HepG2 (cell line): Measurements from ENCODE around the gene GPR162. TPM values are rescaled to one million over a fixed set of nuclear protein-coding genes. Genes with fewer than 3 reads are reported as not detected.

Experiments used
- ATAC-seq: fragments of 200-7000 bp; cut with Tn5 transposase; 3 replicates; pipeline ENCODE4 v1.9.1; 2020; ENCODE audit warnings: mild to moderate bottlenecking, moderate library complexity
- BruUV-seq: library from RNA; stranded (reverse); fragments of 400-500 nt; replicated peaks from 2 replicates; lab custom pipeline; 2021; lab: Mats Ljungman, UMichigan
- CTCF ChIA-PET: fragments of 300-600 bp; formaldehyde crosslinking; extraction: SDS; loops from one replicate; lab custom pipeline; 2021; ENCODE audit warnings: low total read pairs, inconsistent platforms, low intra/inter-chr PET ratio; lab: Yijun Ruan, JAX
- POLR2A ChIA-PET: fragments of 350-600 bp; sonication (Branson Sonifier 250); formaldehyde crosslinking; loops from one replicate; lab custom pipeline; 2020; ENCODE audit warnings: antibody characterized with exemption, inconsistent platforms; lab: Yijun Ruan, JAX
- DNase-seq: peaks from one replicate; pipeline ENCODE4 v3.0.0-alpha.2; 2015; ENCODE audit warnings: low spot score
- FAIRE-seq: peaks from 3 replicates; lab custom pipeline; 2011; peaks lifted over from hg19 to GRCh38; lab: Jason Lieb, UNC
- H2AFZ ChIP-seq: one replicate; pipeline ENCODE4 v1.6.1; 2011; ENCODE audit warnings: low read length, inconsistent platforms
- H3K27ac ChIP-seq: fragments of 300-600 bp; 3 replicates; pipeline ENCODE4 v1.8.0; 2011; ENCODE audit warnings: mixed run types, mild to moderate bottlenecking, mixed read lengths, low read length, inconsistent platforms; ENCODE audit not compliant: insufficient read depth; ENCODE audit errors: extremely low read length
- H3K27me3 ChIP-seq, 2 experiments: fragments of 200-600 bp in 1 of 2; 2 replicates in 1 of 2; 3 replicates in 1 of 2; pipeline versions ENCODE4 v1.6.0 to v1.8.0; 2011; ENCODE audit warnings: low read length in 2 of 2, mild to moderate bottlenecking in 2 of 2, moderate library complexity in 2 of 2, inconsistent platforms in 1 of 2; ENCODE audit not compliant: insufficient read depth in 2 of 2, control insufficient read depth in 1 of 2
- H3K36me3 ChIP-seq, 2 experiments: fragments of 200-600 bp in 1 of 2; replicated peaks in 1 of 2; 2 replicates in 1 of 2; 3 replicates in 1 of 2; pipeline versions ENCODE4 v1.5.1 to v1.8.0; 2011; ENCODE audit warnings: low read length in 2 of 2, inconsistent platforms in 1 of 2; ENCODE audit not compliant: insufficient read depth in 2 of 2, control insufficient read depth in 1 of 2
- H3K4me1 ChIP-seq: 2 replicates; pipeline ENCODE4 v1.5.1; 2012; ENCODE audit warnings: low read length, inconsistent platforms; ENCODE audit not compliant: insufficient read depth
- H3K4me2 ChIP-seq: 2 replicates; pipeline ENCODE4 v1.6.0; 2011; ENCODE audit warnings: low read depth, low read length, inconsistent platforms
- H3K4me3 ChIP-seq, 3 experiments: fragments of 200-600 bp in 1 of 3; sonication (generic), shearing (Covaris generic) in 1 of 3; replicated peaks in 1 of 3; 2 replicates each; pipeline ENCODE4 v1.5.1; 2011 to 2016; ENCODE audit warnings: low read length in 3 of 3, inconsistent platforms in 2 of 3, low read depth in 2 of 3, mild to moderate bottlenecking in 2 of 3, control low read depth in 1 of 3, mixed read lengths in 1 of 3; ENCODE audit not compliant: insufficient read depth in 1 of 3
- H3K79me2 ChIP-seq: one replicate; pipeline ENCODE4 v1.6.1; 2011; ENCODE audit warnings: low read length, inconsistent platforms; ENCODE audit not compliant: insufficient read depth
- H3K9ac ChIP-seq: 2 replicates; pipeline ENCODE4 v1.6.0; 2011; ENCODE audit warnings: mild to moderate bottlenecking, low read depth, low read length, inconsistent platforms; ENCODE audit not compliant: insufficient read depth
- H3K9me3 ChIP-seq: 2 replicates; pipeline ENCODE4 v1.5.1; 2012; ENCODE audit warnings: mild to moderate bottlenecking, low read length
- H4K20me1 ChIP-seq: 2 replicates; pipeline ENCODE4 v1.6.0; 2011; ENCODE audit warnings: inconsistent platforms, mild to moderate bottlenecking, low read length, moderate library complexity; ENCODE audit not compliant: insufficient read depth
- KDM5B ChIP-seq: sonication (generic); formaldehyde crosslinking; IDR thresholded peaks from 2 replicates; pipeline ENCODE4 v1.4.0; 2020; ENCODE audit warnings: missing genetic modification reagents, mild to moderate bottlenecking, borderline replicate concordance
- WGBS: methylation state at CpG from one replicate; pipeline ENCODE4 v1.1.6; 2017; ENCODE audit warnings: low lambda C conversion rate; 5-methylcytosine and 5-hydroxymethylcytosine counted together
- in situ Hi-C: cut with HindIII; loops from 2 replicates; pipeline ENCODE4 v1.10.0; 2017; ENCODE audit warnings: low pct_unique_long_range_greater_than_20kb; ENCODE audit not compliant: extremely low pct_ligation_motif_present
- intact Hi-C: fragments of 100-400 bp; cut with micrococcal nuclease; formaldehyde crosslinking; loops from one replicate; pipeline ENCODE4 v1.10.0; 2022; ENCODE audit not compliant: unreplicated experiment
- polyA plus RNA-seq, 8 experiments: library from polyadenylated mRNA; depleted of rRNA in 3 of 8; stranded (reverse) in 7 of 8; unstranded in 1 of 8; fragments of >200 nt; fragmentation: Illumina TruSeq in 4 of 8; extraction: Trizol in 4 of 8; gene quantifications; 2 replicates each; pipeline versions ENCODE4 v1.2.1 to v1.2.3, GENCODE V29; 2011 to 2016; ENCODE audit warnings: low read depth in 4 of 8, missing spikeins in 1 of 8, mixed read lengths in 1 of 8; ENCODE audit not compliant: insufficient read depth in 1 of 8
- total RNA-seq, 5 experiments: library from RNA; depleted of rRNA; stranded (reverse); fragments of >200 nt; fragmentation: Illumina TruSeq; extraction: Trizol; gene quantifications; 2 replicates each; pipeline ENCODE4 v1.2.3, GENCODE V29; 2016; ENCODE audit warnings: low read depth in 1 of 5
- TF ChIP-seq, protein P1 (sequence below): sonication (generic); formaldehyde crosslinking; IDR thresholded peaks from 2 replicates; pipeline ENCODE4 v1.4.0; 2020; ENCODE audit warnings: missing genetic modification reagents
- TF ChIP-seq, protein P2 (sequence below), 2 experiments: sonication (generic) in 1 of 2; formaldehyde crosslinking in 1 of 2; IDR thresholded peaks; 2 replicates each; pipeline versions ENCODE4 v1.6.1 to v1.9.0; 2014 to 2022; ENCODE audit warnings: antibody characterized with exemption in 1 of 2, borderline replicate concordance in 1 of 2, inconsistent platforms in 1 of 2, low read depth in 1 of 2, missing genetic modification reagents in 1 of 2

Gene GPR162
- total and polyA plus RNA-seq, 2 of the 13 experiments (the other 11 are each of a cell fraction or from before 2014, with no cell fraction given): 0.08 TPM; not detected in 1

DNA sequence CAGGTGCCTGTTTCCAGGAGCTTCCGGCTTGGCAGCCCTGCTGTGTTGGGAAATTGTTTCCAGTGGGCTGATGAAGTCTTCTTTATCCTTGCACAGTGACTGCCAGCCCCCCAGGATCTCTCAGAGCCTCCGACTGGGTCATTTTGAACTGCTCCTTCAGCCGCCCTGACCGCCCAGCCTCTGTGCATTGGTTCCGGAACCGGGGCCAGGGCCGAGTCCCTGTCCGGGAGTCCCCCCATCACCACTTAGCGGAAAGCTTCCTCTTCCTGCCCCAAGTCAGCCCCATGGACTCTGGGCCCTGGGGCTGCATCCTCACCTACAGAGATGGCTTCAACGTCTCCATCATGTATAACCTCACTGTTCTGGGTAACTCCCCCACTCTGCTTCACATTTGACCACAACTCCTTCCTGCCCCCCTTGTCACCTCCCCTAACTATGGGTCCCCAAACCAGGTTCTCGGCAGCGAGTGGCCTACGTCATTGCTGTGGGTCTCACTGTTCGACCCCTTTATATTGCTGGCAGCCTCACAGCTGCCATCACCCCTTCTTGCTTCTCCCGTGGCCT lies 47.0 kb upstream of the GPR162 start:
- no peak overlapping the region for H2AFZ ChIP-seq
- POLR2A ChIA-PET: interaction anchor here (3.2 to 5.5 kb wide), 2 partner anchors 8 to 21 kb away, joined by 17 to 59 read pairs; partner anchors contain the start of genes MLF2 and PTMS
- H3K9me3 ChIP-seq: no peaks in the 10 kb centered on the region
- H3K27me3 ChIP-seq: no peaks in the 10 kb centered on the region; a peak in 1 of 5 replicates
- intact Hi-C loops (no loop called here), in situ Hi-C loops (no loop called here)
- ATAC-seq (no peak), FAIRE-seq (no peak), DNase-seq (no peak)
- no TSS peak for BruUV-seq
- no peaks in the 10 kb centered on the region for H4K20me1 ChIP-seq
- peaks cover 0 to 9% of the 10 kb centered on the region in 2 experiments; a peak in 1 of 5 replicates for H3K36me3 ChIP-seq
- no peak overlapping the region for H3K9ac ChIP-seq
- CTCF ChIA-PET: no interaction called here
- no peak overlapping the region for H3K4me3 ChIP-seq
- H3K4me2 ChIP-seq: 0 out of 2 replicates have a peak overlapping the region, but pooled peaks have one; percentile 52
- TF ChIP-seq, protein P1, sequence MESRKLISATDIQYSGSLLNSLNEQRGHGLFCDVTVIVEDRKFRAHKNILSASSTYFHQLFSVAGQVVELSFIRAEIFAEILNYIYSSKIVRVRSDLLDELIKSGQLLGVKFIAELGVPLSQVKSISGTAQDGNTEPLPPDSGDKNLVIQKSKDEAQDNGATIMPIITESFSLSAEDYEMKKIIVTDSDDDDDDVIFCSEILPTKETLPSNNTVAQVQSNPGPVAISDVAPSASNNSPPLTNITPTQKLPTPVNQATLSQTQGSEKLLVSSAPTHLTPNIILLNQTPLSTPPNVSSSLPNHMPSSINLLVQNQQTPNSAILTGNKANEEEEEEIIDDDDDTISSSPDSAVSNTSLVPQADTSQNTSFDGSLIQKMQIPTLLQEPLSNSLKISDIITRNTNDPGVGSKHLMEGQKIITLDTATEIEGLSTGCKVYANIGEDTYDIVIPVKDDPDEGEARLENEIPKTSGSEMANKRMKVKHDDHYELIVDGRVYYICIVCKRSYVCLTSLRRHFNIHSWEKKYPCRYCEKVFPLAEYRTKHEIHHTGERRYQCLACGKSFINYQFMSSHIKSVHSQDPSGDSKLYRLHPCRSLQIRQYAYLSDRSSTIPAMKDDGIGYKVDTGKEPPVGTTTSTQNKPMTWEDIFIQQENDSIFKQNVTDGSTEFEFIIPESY (CRISPR knock-in tag): peak; percentile 42; the same call in 1 of the 2 replicates
- 0 out of 2 replicates have a peak, but pooled peaks have one; percentile 36 for TF ChIP-seq KDM5B
- TF ChIP-seq, protein P2, sequence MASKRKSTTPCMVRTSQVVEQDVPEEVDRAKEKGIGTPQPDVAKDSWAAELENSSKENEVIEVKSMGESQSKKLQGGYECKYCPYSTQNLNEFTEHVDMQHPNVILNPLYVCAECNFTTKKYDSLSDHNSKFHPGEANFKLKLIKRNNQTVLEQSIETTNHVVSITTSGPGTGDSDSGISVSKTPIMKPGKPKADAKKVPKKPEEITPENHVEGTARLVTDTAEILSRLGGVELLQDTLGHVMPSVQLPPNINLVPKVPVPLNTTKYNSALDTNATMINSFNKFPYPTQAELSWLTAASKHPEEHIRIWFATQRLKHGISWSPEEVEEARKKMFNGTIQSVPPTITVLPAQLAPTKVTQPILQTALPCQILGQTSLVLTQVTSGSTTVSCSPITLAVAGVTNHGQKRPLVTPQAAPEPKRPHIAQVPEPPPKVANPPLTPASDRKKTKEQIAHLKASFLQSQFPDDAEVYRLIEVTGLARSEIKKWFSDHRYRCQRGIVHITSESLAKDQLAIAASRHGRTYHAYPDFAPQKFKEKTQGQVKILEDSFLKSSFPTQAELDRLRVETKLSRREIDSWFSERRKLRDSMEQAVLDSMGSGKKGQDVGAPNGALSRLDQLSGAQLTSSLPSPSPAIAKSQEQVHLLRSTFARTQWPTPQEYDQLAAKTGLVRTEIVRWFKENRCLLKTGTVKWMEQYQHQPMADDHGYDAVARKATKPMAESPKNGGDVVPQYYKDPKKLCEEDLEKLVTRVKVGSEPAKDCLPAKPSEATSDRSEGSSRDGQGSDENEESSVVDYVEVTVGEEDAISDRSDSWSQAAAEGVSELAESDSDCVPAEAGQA (IDR thresholded peaks at IDR 0.05; ENCODE audit: low read depth): no peak
- TF ChIP-seq, protein P2 (CRISPR knock-in tag; IDR thresholded peaks at IDR 0.05; ENCODE audit: borderline replicate concordance): no peak
- TF ChIP-seq, all 625 proteins: peak for 2
- Histone ChIP-seq H3K79me2 (no peaks in the 10 kb centered on the region), H3K4me1 (peaks cover 84% of the 10 kb centered on the region), H3K27ac (no peak overlapping the region)
- WGBS: 90% methylated on average over 15 of the region's 15 CpGs
